ENCODE data around the gene HID1.
"Not testable (repeated sequence)": the region's sequence is repeated elsewhere in the genome, so short reads cannot be mapped to it uniquely, and the experiment has no call there.

HID1 gene

DNA sequence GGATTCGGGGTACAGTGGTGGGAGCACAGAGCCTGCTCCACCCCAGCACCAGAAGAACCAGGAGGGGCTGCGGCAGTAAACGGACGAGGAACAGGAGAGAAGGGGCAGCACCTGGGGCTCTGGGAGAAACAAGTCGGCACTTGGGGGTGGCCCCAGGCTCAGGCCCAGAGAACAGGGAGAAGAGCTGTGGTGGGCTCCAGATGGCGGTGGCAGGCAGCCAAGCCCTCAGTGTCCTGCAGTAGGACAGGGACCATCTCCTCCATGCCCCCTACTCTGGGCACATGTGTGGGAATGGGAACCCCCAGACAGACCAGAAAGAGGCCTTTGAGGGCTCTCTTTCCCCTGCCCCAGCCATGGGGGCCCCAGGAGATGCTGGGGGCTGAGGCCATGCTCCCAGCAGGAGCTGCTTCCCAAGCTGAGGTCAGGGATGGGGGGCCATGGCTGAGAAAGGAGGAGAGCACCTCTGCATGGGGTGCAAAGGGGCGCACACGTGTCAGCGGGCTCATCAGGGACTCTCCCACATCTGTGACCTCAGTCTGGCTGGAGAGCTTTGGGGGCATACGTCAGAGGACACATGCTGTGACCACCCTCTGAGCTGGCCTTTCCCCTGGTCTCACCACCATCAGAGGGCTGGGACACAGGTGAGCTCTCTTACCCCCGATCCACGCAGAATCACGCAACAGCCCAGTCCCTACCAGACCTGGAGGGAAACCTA lies 56.3 kb downstream of the HID1 start:
- Histone ChIP-seq H3K4me3 (ENCODE audit: low read length) (no peak overlapping the region), H3K27me3 (ENCODE audit: insufficient read depth, low read length) (peaks cover 10% of the 10 kb centered on the region), H3K4me1 (ENCODE audit: insufficient read depth, low read length) (peaks cover 8% of the 10 kb centered on the region), H3K9me3 (ENCODE audit: low read length) (no peaks in the 10 kb centered on the region), H2AFZ (ENCODE audit: low read depth, low read length) (no peak overlapping the region), H3K36me3 (ENCODE audit: insufficient read depth, low read length) (no peaks in the 10 kb centered on the region)

DNA sequence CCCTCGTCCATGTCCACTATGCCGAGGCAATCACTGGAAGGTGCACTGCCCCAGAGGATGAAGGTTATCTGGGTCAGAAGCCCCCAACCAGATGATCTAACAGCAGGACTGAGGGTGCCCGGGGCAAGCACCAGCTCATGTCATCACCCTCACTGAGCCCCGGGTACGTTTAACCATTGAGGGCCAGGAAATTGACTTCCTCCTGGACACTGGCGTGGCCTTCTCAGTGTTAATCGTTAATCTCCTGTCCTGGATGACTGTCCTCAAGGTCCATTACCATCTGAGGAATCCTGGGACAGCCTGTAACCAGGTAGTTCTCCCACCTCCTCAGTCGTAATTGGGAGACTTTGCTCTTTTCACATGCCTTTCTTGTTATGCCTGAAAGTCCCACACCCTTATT lies 61.1 kb downstream of the HID1 start:
- H3K9me3 ChIP-seq (ENCODE audit: low read length); H3K27me3 ChIP-seq (ENCODE audit: insufficient read depth, low read length); H2AFZ ChIP-seq (ENCODE audit: low read depth, low read length); H3K36me3 ChIP-seq (ENCODE audit: insufficient read depth, low read length); H3K4me3 ChIP-seq (ENCODE audit: low read length): not testable (repeated sequence)
- peaks cover 16% of the 10 kb centered on the region for H3K4me1 ChIP-seq (ENCODE audit: insufficient read depth, low read length)

DNA sequence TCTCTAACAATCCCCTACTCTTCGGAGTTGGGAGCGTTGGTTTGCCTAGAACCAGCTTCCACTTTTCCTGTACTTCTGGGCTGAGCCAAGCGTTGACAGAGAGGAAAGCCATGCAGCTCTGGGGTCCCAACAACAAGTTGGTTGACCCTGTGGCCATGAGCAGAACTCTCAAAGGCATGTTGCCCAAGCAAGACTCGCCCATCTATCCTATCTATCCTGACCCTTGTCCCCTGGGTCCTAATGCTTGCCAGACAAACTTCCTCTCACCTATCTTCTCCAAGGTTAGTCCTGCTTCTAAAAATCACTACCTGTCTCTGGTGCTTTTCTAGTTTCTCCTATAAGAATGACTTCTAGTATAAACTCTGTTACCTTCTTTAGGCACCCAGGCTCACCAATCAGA lies 63.5 kb downstream of the HID1 start:
- H3K4me1 ChIP-seq (ENCODE audit: insufficient read depth, low read length) = peaks cover 16% of the 10 kb centered on the region
- H3K9me3 ChIP-seq (ENCODE audit: low read length); H3K27me3 ChIP-seq (ENCODE audit: insufficient read depth, low read length); H3K4me3 ChIP-seq (ENCODE audit: low read length); H3K36me3 ChIP-seq (ENCODE audit: insufficient read depth, low read length); H2AFZ ChIP-seq (ENCODE audit: low read depth, low read length): not testable (repeated sequence)

DNA sequence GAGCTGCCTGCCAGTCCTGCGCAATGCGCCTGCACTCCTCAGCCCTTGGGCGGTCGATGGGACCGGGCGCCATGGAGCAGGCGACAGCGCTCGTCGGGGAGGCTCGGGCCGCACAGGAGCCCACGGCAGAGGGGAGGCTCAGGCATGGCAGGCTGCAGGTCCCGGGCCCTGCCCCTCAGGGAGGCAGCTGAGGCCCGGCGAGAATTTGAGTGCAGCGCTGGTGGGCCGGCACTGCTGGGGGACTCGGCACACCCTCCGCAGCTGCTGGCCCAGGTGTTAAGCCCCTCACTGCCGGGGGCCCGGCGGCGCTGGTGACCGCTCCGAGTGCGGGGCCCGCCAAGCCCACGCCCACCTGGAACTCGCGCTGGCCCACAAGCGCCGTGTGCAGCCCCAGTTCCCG lies 65.5 kb downstream of the HID1 start:
- H3K27me3 ChIP-seq (ENCODE audit: insufficient read depth, low read length) = no peaks in the 10 kb centered on the region
- no peak overlapping the region for H2AFZ ChIP-seq (ENCODE audit: low read depth, low read length)
- H3K4me1 ChIP-seq (ENCODE audit: insufficient read depth, low read length) = peaks cover 16% of the 10 kb centered on the region
- no peak overlapping the region for H3K4me3 ChIP-seq (ENCODE audit: low read length)
- H3K9me3 ChIP-seq (ENCODE audit: low read length) = no peaks in the 10 kb centered on the region
- H3K36me3 ChIP-seq (ENCODE audit: insufficient read depth, low read length) = no peaks in the 10 kb centered on the region

DNA sequence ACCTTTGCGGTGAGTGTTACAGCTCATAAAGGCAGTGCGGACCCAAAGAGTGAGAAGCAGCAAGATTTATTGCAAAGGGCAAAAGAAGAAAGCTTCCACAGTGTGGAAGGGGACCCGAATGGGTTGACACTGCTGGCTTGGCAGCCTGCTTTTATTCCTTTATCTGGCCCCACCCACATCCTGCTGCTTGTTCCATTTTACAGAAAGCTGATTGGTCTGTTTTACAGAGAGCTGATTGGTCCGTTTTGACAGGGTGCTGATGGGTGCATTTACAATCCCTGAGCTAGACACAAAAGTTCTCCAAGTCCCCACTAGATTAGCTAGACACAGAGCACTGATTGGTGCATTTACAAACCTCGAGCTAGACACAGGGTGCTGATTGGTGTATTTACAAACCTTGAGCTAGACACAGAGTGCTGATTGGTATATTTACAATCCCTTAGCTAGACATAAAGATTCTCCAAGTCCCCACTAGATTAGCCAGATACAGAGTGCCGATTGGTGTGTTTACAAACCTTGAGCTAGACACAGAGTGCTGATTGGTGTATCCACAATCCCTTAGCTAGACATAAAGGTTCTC lies 66.3 kb downstream of the HID1 start:
- not testable (repeated sequence) for H3K36me3 ChIP-seq (ENCODE audit: insufficient read depth, low read length); H3K27me3 ChIP-seq (ENCODE audit: insufficient read depth, low read length); H2AFZ ChIP-seq (ENCODE audit: low read depth, low read length); H3K9me3 ChIP-seq (ENCODE audit: low read length); H3K4me3 ChIP-seq (ENCODE audit: low read length)
- H3K4me1 ChIP-seq (ENCODE audit: insufficient read depth, low read length) = peaks cover 13% of the 10 kb centered on the region

DNA sequence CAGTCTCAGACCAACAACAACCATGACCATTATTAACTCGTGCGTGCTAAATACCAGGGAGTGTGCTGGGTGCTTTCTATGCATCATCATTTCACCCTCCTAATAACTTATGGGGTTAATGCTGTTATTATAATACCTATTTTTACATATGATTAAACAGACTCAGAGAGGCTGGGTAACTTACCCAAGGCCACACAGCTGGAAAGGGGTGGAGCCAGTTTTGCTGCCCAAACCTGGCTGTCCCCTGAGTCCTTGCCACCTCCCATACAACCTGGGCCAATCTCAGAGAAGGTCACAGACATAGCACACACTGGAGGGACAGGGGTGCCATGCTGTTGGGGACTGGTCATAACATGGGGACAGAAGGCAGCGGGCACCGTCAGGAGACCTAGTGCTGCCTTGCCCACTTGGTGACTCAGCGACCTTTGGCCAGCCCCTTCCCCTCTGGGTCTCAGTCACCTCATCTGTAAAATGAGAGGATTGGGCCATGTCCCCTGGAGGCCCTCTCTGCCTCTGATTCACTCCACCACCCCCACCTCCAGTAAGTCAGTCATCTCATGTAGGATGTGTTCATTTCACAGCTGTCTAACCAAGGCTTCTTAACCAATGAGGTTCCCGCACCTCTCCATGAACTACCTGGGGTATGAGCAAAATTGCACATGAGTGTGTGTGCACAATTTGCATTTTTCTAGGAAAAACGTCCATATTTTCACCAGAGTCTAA lies 67.7 kb downstream of the HID1 start:
- no peak overlapping the region for H2AFZ ChIP-seq (ENCODE audit: low read depth, low read length)
- H3K4me1 ChIP-seq (ENCODE audit: insufficient read depth, low read length) = peaks cover 2% of the 10 kb centered on the region
- peaks cover 16% of the 10 kb centered on the region for H3K27me3 ChIP-seq (ENCODE audit: insufficient read depth, low read length)
- no peaks in the 10 kb centered on the region for H3K36me3 ChIP-seq (ENCODE audit: insufficient read depth, low read length)
- H3K9me3 ChIP-seq (ENCODE audit: low read length) = no peaks in the 10 kb centered on the region
- no peak overlapping the region for H3K4me3 ChIP-seq (ENCODE audit: low read length)

DNA sequence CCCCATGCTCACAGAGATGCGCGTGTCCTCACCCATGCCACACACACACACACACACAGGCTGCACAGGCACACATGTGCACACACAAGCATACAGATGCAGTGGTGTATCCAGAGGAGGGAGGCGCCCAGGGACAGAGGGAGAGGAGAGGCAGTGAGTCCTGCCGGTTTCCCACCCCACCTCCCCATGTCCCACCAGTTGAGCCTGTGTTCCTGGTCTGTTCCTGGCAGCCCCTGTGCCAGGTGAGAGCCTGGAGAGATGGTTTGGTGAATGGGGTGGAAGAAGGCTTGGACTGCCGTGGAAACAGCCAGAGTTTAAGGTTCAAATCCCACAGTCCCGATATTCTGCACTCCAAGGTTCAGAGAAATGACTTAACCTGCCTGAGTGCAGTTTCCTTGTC lies 68.9 kb downstream of the HID1 start:
- Histone ChIP-seq H3K27me3 (ENCODE audit: insufficient read depth, low read length) (peaks cover 25% of the 10 kb centered on the region), H3K36me3 (ENCODE audit: insufficient read depth, low read length) (no peaks in the 10 kb centered on the region), H3K9me3 (ENCODE audit: low read length) (peaks cover 2% of the 10 kb centered on the region), H2AFZ (ENCODE audit: low read depth, low read length) (no peak overlapping the region), H3K4me3 (ENCODE audit: low read length) (no peak overlapping the region), H3K4me1 (ENCODE audit: insufficient read depth, low read length) (no peaks in the 10 kb centered on the region)

DNA sequence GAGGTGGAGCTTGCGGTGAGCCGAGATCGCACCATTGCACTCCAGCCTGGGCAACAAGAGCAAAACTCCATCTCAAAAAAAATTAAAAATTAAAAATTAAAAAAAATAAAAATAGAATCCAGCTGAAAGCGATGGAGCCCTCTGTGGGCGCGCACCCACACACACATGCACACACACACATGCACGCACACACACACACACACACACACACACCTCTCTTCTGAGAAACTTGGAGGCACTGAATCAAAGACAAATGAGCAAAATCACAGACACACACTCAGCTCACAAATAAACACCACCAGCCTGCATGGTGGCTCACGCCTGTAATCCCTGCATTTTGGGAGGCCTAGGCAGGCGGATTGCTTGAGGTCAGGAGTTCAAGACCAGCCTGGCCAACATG lies 69.5 kb downstream of the HID1 start:
- Histone ChIP-seq H3K4me3 (ENCODE audit: low read length) (no peak overlapping the region), H3K9me3 (ENCODE audit: low read length) (peaks cover 2% of the 10 kb centered on the region), H3K36me3 (ENCODE audit: insufficient read depth, low read length) (no peaks in the 10 kb centered on the region), H3K27me3 (ENCODE audit: insufficient read depth, low read length) (peaks cover 30% of the 10 kb centered on the region), H3K4me1 (ENCODE audit: insufficient read depth, low read length) (no peaks in the 10 kb centered on the region), H2AFZ (ENCODE audit: low read depth, low read length) (no peak overlapping the region)

DNA sequence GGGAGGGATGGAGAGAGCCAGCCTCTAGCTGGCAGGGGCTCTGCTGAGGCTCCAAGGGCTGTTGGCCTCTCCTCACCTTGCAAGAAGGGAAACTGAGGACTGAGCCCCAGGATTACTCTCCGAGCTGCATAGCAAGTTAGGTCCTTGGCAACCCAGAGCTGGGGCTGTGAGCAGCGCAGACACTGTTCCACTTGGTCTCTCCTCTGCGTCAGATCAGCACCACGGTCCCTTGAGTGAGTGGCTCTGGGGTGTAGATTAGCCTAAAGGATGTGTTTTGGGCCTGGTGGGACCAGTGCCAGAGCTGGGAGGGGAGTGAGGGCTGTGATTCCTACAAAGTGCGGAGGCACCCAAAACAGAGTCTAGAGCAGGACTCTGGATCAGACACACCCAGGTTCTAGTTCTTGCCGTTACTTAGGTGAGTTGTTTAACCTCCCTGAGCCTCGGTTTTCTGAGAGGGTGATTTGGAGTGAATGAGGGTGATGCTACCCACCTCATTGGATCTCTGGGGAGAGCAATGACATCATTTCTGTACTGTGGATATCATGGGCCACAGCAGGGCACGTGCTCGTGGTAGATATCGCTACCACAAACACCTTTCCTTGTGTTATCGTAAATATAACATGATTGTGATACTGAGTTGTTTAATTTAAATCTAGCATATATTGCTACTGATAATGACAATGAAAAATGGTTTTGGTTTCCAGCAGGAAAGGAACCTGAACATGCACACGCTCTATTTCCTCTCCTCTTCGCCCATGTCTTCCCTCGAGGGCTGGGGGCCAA lies 71.0 kb downstream of the HID1 start:
- H3K9me3 ChIP-seq (ENCODE audit: low read length) = peaks cover 2% of the 10 kb centered on the region
- peaks cover 33% of the 10 kb centered on the region for H3K27me3 ChIP-seq (ENCODE audit: insufficient read depth, low read length)
- H3K36me3 ChIP-seq (ENCODE audit: insufficient read depth, low read length) = no peaks in the 10 kb centered on the region
- no peak overlapping the region for H3K4me3 ChIP-seq (ENCODE audit: low read length)
- H2AFZ ChIP-seq (ENCODE audit: low read depth, low read length) = no peak overlapping the region
- no peaks in the 10 kb centered on the region for H3K4me1 ChIP-seq (ENCODE audit: insufficient read depth, low read length)
